Posterior vena cava (tissue), 2 donors: ENCODE data around the gene HDAC4. TPM values are rescaled to one million over a fixed set of nuclear protein-coding genes. Genes with fewer than 3 reads are reported as not detected.
A peak's percentile ranks its signal among the peaks of the same experiment; 100 is the strongest.
"Not testable (repeated sequence)": the region's sequence is repeated elsewhere in the genome, so short reads cannot be mapped to it uniquely, and the experiment has no call there.

Experiments used
- DNase-seq: peaks from one replicate; pipeline ENCODE4 v3.0.0-alpha.2; 2020; ENCODE audit warnings: low spot score
- intact Hi-C, 2 donors: fragments of 100-400 bp; cut with DNase I; formaldehyde crosslinking; loops; one replicate each; pipeline versions ENCODE4 v1.14.1 to v1.14.2; 2022 to 2023
- long read RNA-seq, 2 donors: library from polyadenylated mRNA; unstranded; transcript quantifications; one replicate each; pipeline ENCODE4 v2.0.0, GENCODE V29; 2020 to 2021
- total RNA-seq, 2 donors: library from RNA; stranded (reverse); fragmentation: NEBNext Ultra II Directional; extraction: Animal tissue kit (Norgen Biotek cat#: 25700); gene quantifications; one replicate each; pipeline ENCODE4 v1.2.1, GENCODE V29; 2021
- donor health status: DM: yes; HTN: yes; CAD: no.
- donor health status: DM: yes; HTN: yes; CAD: no.

The HDAC4 gene
- total RNA-seq = 10 to 100 TPM; 47.6 to 66.9 TPM
- long read RNA-seq, donor 1, partial matches to known transcripts = 8 of 23 reads
- long read RNA-seq, donor 1, other reads (novel, unspliced or antisense) = 15 of 23 reads
- long read RNA-seq, donor 2, partial matches to known transcripts = 1 of 7 reads
- long read RNA-seq, donor 2, other reads (novel, unspliced or antisense) = 6 of 7 reads

GRCh38 chr2:239400596-239401066, at the start of gene HDAC4:
Gene HDAC4 (minus strand): TSS chr2:239401020. CDS start chr2:239352699, 48,321 bp downstream.
- DNase-seq = peak; percentile 63
- intact Hi-C loops = no loop called here

GRCh38 chr2:239449468-239449867, 48.6 kb upstream of the HDAC4 start:
- intact Hi-C loops, DNase-seq: not testable (repeated sequence)

GRCh38 chr2:239445771-239446524, 45.1 kb upstream of the HDAC4 start:
- peak; percentile 59 for DNase-seq
- intact Hi-C loops = no loop called here

DNA sequence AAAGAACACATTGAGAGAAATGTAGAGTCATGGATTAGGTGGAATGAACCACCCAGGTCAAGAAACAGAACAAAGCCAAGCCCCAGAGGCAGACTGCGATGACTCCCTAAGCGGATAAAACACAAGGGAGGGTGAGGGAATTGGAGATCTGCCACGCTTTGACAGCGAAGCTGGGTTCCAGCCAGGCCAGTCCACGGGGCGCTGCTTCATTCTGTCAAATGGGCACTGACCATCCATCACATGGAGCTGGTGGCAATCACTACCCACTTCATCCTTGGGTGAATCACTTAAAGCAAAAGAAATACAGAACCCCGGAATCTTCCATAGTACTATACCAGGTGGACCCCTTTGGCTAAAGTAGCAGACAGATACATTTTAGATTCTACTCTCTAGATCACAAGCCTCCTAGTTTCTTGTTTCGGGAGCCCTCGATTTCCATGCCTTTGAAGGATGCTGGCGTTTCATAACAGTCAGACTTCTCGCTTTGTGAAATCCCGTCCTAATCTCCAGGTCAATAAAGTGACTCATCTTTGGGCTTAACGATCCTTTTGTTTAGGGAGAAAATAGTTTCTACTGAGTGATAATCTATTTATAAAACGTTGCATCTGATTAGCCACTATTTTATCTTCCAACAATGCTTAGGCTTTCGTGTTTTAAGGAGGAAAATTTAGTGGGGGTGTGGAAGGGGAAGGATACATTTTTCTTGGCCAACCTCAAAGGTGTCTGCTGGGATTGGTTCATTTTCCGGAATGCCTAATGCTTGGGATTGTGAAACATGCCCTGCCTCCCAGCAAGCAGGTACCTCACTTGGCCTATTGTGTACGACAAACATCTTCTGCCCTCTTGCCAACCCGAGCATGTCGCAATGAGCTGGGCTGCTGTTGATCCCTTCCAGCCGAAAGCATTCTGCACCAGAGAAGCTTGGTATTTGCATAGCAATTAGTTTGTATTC, 44.1 kb upstream of the HDAC4 start:
- DNase-seq = peak; percentile 83
- intact Hi-C loops = no loop called here

- DNase-seq = peak; percentile 77
- intact Hi-C loops = no loop called here
Observed at GRCh38 chr2:239443666-239444567, 43.1 kb upstream of the HDAC4 start.

DNA sequence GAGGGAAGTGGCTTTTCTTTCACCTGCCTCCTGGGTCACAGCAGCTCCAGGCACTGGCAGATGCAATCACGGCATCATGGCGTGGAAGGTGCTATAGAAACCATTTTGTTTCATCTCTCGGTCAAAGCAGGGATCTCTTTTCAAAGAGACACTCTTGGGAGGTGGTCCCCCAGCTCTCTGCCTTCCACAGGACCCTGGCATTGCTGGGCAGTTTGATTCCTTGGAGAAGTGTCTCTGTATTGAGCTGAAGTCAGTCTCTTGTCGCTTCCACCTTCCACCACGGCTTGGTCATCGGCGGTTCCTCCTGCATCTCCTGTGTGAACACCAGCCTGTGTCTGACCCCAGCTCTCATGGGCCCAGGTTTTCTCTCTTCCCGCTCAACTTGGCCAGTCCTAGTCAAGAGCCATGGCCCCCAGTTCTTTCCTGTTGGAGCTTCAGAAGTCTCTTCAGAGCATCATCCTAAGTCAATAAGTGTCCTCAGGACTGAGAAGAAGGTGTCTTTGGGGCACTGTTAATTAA, 42.3 kb upstream of the HDAC4 start:
- intact Hi-C loops = no loop called here
- peak; percentile 48 for DNase-seq

- DNase-seq = no peak
- intact Hi-C loops = no loop called here
Observed at GRCh38 chr2:239442192-239442591, 41.4 kb upstream of the HDAC4 start.

GRCh38 chr2:239441261-239442078, 40.6 kb upstream of the HDAC4 start:
- DNase-seq = peak; percentile 64
- intact Hi-C loops = no loop called here

DNA sequence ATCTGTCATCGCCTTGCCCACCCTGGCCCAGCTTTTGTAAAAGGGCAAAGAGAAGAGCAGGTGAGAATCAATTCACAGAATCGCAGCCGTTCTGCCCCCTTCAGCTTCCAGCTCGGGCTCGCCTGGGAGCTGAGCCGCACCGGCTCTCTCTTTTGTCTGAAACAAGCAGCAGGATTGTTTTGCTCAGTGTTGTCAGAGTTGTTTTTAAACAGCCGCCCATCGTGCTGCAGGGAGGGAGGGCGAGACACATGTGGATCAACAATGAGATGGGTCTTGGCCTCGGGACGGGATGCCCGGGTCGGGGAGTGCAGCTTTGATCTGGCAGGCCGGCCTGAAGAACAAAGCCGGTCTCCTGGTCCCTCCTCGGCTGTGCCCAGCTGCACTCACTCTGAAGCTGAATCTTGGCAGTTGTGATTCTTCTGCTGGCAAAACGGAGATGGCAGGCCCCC, 39.7 kb upstream of the HDAC4 start:
- DNase-seq = no peak
- intact Hi-C loops = no loop called here

GRCh38 chr2:239439754-239440315, 39.0 kb upstream of the HDAC4 start:
- intact Hi-C loops = no loop called here
- DNase-seq = peak; percentile 61

DNA sequence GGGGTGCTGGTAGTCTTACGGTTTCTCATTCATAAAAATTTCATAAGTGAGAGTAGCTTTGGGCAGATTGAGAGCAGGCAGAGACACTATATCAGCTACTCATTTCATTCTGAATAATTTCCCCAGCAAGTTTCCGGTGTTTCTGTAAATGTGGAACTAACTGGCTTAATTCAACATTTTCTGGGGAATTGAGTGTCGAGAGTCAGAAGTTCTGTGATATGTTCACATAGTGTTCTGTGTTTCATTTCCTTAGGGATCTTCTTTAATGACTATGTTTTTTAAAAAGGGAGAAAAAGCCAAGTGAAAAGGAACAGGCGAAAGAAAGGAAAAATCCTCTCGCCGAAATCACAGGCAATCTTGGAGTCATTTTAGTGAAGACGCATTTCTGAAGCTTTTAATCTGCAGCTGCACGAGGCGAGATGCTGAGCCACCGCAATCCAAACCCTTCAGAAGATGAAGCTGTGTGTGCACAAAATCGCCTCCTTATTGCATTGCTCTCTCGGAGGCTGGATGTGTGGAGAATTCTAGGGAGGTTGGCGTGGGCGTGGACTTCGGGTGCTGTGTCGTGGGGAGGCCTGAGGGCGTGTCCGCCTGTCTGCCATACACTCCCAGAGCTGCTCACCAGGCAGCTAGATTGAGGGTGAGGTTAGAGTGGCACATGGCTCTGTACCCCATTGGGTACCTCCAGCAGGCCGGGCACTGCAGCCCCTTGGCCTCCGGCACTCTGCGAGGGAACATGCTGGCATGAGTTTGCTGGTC, 38.4 kb upstream of the HDAC4 start:
- DNase-seq = no peak
- intact Hi-C loops = no loop called here

DNA sequence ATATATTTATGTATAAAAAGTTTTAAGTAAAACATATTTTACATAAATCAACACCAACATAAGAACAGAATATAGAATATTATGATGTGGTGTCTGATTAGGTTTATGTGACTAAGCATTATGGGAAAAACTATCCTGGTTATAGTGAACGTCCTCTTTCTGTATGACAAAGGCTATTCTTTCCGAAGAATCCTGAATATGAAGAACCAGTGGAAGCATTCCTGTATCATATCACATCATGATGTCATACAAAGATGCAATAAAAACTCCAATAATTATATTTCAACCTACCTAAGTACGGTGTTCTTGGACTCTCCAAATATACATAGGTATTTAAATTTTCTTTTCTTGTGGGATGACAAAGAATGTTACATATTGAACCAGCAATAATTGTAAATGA, 37.5 kb upstream of the HDAC4 start:
- intact Hi-C loops = no loop called here
- no peak for DNase-seq

- intact Hi-C loops = no loop called here
- no peak for DNase-seq
Observed at GRCh38 chr2:239436669-239437335, 36.0 kb upstream of the HDAC4 start.

GRCh38 chr2:239436076-239436475, 35.3 kb upstream of the HDAC4 start:
- intact Hi-C loops = no loop called here
- peak; percentile 63 for DNase-seq

DNA sequence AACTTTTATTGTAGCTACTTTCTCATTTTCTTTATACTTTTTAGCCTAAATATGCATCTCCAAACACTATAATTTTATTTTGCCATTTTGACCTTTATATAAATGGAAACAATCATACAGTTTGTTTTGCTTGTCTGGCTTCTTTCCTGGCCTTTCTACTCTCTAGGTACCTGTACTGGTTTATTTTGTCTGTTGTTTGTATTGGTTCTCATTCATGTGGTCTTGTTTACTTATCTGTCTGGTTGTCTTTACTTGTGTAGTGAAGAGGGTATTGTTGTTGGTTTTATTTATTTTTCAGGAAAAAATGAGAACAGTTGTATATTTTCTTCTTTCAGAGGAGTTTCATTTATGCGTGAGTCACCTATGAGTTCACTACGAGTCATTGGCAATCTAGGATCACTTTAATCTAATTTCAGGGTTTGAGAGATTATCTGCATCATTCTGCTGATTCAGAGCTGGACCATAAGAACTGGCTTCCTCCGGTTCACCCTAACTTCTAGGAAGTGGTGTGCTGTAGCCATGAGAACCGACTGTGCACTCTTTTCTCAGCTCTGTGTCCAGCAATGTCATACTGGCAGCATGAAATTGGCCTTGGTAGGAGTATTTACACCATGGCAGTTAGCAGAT, 33.1 kb upstream of the HDAC4 start:
- intact Hi-C loops = no loop called here
- no peak for DNase-seq

DNA sequence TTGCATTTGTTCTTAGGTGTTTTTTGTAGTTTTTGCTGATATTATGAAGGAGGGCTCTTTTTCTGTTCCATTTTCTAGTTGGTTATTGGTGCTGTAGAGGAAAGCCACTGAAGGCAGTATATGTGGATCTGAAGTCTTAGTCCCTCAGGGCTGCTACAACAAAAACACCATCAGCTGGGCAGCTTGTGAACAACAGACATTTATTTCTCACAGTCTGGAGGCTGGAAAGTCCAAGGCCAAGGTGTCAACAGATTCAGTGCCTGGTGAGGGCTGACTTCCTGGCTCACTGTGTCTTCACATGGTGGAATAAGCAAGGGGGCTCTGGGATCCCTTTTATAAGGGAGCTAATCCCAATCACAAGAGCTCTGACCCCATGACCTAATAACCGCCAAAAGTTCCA, 31.4 kb upstream of the HDAC4 start:
- intact Hi-C loops = no loop called here
- no peak for DNase-seq
